ENCODE results near the gene PPP2R2C.

DNA sequence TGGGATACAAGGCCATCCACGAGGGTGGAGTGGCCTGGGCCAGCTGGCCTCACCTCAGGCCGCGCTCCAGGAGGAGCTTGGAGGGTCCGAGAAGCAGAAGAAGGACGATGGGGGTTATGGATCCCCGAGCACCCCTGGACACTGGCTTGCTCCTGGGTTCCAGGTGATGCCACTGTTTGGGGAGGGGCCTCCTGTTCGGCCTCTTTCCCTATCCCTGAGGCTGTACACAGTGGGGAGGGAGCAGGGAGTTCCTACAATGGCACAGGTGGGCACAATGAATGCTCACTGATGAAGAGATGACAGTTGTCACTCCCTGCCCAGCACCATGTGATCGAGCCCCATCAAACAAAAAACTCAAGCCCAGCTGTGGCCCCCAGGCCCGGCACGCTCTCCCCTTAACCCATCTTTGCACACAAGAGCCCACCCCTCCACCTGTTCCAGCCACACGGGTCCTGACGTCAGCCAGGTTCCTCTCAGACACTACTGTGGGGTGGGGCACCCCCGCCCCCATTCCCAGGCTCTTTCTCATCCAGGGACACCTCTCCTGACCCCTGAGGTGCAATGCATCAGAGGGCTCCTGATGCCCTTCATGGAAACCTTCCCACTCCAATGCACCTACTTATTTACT, 132.5 kb downstream of the PPP2R2C start:
- TF ChIP-seq, protein P1, sequence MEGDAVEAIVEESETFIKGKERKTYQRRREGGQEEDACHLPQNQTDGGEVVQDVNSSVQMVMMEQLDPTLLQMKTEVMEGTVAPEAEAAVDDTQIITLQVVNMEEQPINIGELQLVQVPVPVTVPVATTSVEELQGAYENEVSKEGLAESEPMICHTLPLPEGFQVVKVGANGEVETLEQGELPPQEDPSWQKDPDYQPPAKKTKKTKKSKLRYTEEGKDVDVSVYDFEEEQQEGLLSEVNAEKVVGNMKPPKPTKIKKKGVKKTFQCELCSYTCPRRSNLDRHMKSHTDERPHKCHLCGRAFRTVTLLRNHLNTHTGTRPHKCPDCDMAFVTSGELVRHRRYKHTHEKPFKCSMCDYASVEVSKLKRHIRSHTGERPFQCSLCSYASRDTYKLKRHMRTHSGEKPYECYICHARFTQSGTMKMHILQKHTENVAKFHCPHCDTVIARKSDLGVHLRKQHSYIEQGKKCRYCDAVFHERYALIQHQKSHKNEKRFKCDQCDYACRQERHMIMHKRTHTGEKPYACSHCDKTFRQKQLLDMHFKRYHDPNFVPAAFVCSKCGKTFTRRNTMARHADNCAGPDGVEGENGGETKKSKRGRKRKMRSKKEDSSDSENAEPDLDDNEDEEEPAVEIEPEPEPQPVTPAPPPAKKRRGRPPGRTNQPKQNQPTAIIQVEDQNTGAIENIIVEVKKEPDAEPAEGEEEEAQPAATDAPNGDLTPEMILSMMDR (conservative IDR thresholded peaks at IDR 0.05; ENCODE audit: low read depth, low read length), result no peak
- TF ChIP-seq EZH2phosphoT487 (IDR thresholded peaks at IDR 0.05; ENCODE audit: borderline replicate concordance, low read length) (no peak), EZH2 (IDR thresholded peaks at IDR 0.05; ENCODE audit: low read length, unreplicated experiment) (no peak)

Data from PC-3 (cell line).